GM18505 (cell line): Measurements from ENCODE around the gene TPRN.
"Not testable (repeated sequence)": the region's sequence is repeated elsewhere in the genome, so short reads cannot be mapped to it uniquely, and the experiment has no call there.

Experiments used
- ATAC-seq: cut with Tn5 transposase; IDR thresholded peaks from one replicate; pipeline ENCODE4 v1.9.1; 2021; ENCODE audit not compliant: unreplicated experiment
- POLR2A ChIP-seq: IDR thresholded peaks from 4 replicates; pipeline ENCODE4 v1.6.1; 2011; ENCODE audit warnings: borderline replicate concordance; ENCODE audit not compliant: insufficient read depth, insufficient read length; ENCODE audit errors: extremely low read depth

The TPRN gene, protein sequence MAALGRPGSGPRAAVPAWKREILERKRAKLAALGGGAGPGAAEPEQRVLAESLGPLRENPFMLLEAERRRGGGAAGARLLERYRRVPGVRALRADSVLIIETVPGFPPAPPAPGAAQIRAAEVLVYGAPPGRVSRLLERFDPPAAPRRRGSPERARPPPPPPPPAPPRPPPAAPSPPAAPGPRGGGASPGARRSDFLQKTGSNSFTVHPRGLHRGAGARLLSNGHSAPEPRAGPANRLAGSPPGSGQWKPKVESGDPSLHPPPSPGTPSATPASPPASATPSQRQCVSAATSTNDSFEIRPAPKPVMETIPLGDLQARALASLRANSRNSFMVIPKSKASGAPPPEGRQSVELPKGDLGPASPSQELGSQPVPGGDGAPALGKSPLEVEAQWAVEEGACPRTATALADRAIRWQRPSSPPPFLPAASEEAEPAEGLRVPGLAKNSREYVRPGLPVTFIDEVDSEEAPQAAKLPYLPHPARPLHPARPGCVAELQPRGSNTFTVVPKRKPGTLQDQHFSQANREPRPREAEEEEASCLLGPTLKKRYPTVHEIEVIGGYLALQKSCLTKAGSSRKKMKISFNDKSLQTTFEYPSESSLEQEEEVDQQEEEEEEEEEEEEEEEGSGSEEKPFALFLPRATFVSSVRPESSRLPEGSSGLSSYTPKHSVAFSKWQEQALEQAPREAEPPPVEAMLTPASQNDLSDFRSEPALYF

GRCh38 chr9:137200311-137201204 is at the start of gene TPRN:
Gene TPRN, minus strand, starts transcription at chr9:137200741. Its CDS starts 30 bp downstream, at chr9:137200711.
- peak; percentile 83 for ATAC-seq
- TF ChIP-seq POLR2A: peak; percentile 89

DNA sequence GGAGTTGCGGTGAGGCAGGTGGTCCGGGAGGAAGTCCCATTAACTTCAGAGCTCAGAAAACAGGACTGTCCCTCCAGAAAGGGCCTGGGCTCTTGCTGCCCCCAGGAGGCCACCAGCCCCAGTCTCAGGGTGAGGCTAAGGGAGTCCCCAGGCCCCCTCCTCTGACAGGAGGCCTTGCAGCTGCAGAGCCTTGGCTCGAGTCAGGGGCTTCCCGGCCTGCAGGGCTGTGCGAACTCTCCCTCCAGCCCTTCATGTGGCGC is 47.3 kb upstream of the TPRN start:
- no peak for TF ChIP-seq POLR2A
- ATAC-seq: no peak

DNA sequence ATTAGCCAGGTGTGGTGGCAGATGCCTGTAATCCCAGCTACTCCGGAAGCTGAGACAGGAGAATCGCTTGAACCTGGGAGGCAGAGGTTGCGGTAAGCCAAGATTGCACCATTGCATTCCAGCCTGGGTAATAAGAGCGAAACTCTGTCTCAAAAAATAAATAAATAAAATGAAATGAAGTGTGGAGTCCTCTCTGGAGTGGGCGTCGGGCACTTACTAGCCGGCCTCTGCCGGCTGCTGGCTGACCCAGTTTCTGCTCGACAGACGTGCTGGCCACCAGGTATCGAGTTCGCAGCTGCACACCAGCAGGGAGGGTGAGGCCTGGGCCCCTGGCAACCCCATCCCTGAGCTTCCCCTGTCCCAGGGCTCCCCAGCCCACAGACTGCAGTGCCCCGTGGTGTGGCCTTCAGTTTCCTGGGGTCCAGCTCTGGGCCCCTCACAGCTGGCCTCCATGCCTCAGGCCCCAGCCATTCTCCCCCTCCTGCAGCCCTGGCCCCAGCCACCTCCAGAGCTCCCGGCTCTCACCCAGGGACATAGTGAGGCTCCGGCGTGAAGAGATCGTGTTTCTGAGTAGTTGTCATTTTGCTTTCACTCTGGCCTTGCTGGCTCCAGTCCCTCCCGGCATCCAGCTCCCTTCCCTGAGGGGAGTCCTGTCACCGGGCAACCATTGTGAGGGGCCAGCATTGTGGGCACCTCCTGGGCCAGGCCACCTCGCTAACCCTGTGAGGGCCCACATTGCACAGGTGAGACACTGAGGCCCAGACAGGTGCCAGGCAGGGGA is 46.8 kb upstream of the TPRN start:
- ATAC-seq: no peak
- TF ChIP-seq POLR2A: no peak

DNA sequence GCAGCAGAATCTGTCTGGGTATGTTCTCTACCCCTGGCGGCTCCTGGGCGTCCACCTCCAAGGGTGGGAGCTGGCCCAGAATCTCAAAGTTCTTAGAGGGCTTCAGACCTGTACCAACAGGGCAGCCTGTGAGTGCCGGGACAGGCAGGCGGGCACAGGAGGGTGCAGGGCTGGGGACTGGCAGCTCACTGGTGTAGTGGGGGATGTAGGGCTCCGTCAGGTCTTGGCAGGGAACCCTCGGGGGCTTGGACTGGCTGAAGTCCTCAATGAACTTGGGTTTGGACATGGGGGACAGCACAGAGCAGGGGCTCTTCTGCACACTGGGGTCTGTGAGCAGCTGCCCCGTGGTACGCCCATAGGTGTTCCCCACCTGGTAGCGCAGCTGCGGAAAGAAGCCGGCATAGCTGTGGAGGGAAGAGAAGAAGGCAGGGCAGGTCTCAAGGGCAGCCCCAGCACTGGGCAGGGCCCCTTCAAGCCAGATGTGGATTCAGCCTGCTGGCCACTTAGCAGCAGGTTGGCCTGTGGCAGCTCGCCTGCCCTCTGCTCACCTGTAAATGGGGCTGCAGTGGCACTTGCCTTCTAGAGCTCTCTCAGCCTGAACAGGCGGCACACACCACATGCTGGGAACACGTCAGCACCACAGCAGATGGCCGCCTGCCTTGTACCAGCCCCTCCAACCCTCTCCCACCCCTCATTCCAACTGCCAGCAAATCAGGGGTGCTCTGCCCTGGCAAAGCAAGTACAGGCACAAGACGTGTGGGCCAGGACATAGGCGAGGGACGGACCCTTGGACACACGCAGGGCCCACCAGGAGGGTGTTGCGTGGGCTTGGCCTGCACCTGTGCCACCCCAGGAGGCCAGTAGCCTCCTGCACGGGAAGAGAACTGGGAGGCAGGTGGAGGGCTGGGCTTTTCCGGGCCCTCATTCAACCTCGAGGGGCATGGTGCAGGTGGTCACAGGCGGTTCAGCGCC is 45.2 kb upstream of the TPRN start:
- no peak for ATAC-seq
- no peak for TF ChIP-seq POLR2A

GRCh38 chr9:137244486-137245449 is 44.2 kb upstream of the TPRN start:
- TF ChIP-seq POLR2A: no peak
- no peak for ATAC-seq

DNA sequence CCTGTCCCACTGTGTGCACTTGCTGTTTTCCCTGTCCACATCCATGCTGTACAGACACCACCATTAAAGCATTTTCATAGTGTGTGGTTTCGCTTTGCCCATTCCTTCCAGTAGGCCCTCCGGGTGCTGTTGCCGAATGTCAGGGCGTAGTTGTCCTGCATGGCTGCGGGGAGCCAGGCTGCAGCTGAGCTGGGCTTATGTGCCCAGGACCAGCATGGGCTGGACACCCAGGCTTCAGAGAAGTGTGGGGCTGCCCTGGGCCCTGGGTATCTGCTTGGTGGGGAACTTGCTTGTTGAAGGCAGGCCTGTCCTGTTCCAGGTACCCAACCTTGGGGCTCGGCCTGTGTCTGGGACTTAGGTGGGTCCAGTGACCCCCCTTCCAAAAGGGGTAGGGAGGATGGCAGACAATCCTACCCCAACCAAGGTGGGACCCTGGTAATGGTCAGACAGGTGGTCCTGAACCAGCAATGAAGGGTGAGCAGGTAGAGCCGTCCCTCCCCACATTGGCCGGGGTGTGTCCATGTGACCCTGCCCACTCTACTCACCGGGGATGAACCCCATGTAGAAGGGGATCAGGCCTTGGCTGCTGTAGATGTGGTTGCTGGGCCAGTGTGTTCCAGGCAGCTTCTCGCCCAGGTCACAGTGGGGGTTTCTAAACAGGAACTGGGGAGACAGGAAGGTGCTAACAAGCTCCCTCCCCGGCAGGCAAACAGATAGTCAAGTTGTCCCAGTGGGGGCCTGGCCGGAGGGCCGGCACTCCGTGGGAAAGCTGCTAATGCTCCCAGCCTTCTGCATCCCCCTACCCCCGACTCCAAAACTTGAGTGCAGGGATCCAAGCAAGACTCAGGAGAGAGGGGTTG is 43.3 kb upstream of the TPRN start:
- TF ChIP-seq POLR2A: peak; percentile 40

GRCh38 chr9:137243266-137243625 is 42.7 kb upstream of the TPRN start:
- ATAC-seq: not testable (repeated sequence)

More for the DNA sequence above, 43.3 kb upstream of the TPRN start:
- no peak for ATAC-seq

DNA sequence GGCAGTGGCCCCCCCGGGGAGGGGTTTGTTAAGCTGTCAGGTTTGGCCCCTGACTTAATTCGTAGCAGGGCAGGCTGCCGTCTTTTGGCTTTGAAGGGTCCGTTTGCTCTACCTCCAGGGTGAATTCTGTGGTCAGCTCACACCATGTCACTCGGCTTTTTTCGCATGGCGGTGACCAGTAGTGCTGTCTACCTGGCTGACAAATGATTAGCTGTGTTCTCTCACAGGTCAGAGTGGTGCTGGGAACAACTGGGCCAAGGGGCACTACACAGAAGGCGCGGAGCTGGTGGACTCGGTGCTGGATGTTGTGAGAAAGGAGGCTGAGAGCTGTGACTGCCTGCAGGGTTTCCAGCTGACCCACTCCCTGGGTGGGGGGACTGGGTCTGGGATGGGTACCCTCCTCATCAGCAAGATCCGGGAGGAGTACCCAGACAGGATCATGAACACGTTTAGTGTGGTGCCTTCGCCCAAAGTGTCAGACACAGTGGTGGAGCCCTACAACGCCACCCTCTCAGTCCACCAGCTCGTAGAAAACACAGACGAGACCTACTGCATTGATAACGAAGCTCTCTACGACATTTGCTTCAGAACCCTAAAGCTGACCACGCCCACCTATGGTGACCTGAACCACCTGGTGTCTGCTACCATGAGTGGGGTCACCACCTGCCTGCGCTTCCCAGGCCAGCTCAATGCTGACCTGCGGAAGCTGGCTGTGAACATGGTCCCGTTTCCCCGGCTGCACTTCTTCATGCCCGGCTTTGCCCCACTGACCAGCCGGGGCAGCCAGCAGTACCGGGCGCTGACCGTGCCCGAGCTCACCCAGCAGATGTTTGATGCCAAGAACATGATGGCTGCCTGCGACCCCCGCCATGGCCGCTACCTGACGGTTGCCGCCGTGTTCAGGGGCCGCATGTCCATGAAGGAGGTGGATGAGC is 42.0 kb upstream of the TPRN start:
- no peak for TF ChIP-seq POLR2A
- no peak for ATAC-seq
